DOHH2 (cell line): ENCODE data around the gene GPR176.

Experiments
- EZH2phosphoT487 ChIP-seq: fragments of 200-600 bp; sonication (generic); IDR thresholded peaks from 2 replicates; pipeline ENCODE4 v1.6.1; 2017; ENCODE audit warnings: borderline replicate concordance, mild to moderate bottlenecking, antibody characterized with exemption, low read length, moderate library complexity, mixed read lengths
- TF ChIP-seq, protein P1 (sequence below): fragments of 200-600 bp; sonication (generic); IDR thresholded peaks from one replicate; pipeline ENCODE4 v1.5.1; 2014; ENCODE audit warnings: antibody characterized with exemption, mild to moderate bottlenecking, low read depth, low read length; ENCODE audit not compliant: poor library complexity, severe bottlenecking

GRCh38 chr15:39939487-39940452 lies 19.7 kb upstream of the GPR176 start:
- TF ChIP-seq, protein P1, sequence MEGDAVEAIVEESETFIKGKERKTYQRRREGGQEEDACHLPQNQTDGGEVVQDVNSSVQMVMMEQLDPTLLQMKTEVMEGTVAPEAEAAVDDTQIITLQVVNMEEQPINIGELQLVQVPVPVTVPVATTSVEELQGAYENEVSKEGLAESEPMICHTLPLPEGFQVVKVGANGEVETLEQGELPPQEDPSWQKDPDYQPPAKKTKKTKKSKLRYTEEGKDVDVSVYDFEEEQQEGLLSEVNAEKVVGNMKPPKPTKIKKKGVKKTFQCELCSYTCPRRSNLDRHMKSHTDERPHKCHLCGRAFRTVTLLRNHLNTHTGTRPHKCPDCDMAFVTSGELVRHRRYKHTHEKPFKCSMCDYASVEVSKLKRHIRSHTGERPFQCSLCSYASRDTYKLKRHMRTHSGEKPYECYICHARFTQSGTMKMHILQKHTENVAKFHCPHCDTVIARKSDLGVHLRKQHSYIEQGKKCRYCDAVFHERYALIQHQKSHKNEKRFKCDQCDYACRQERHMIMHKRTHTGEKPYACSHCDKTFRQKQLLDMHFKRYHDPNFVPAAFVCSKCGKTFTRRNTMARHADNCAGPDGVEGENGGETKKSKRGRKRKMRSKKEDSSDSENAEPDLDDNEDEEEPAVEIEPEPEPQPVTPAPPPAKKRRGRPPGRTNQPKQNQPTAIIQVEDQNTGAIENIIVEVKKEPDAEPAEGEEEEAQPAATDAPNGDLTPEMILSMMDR: no peak
- no peak for TF ChIP-seq EZH2phosphoT487
